Measurements from ENCODE around the gene CNIH3.
"Not testable (repeated sequence)": the region's sequence is repeated elsewhere in the genome, so short reads cannot be mapped to it uniquely, and the experiment has no call there.

CNIH3 gene

GRCh38 chr1:224644553-224645154 is 28.5 kb downstream of the CNIH3 start:
- DNase-seq = peak; percentile 2

GRCh38 chr1:224647449-224647848 is 31.3 kb downstream of the CNIH3 start:
- DNase-seq = no peak

- no peak for DNase-seq
These were observed 34.2 kb downstream of the CNIH3 start for GRCh38 chr1:224650290-224650689.

- no peak for DNase-seq
These were observed 35.1 kb downstream of the CNIH3 start for GRCh38 chr1:224651188-224651587.

- no peak for DNase-seq
These were observed 40.3 kb downstream of the CNIH3 start for GRCh38 chr1:224656392-224656791.

- DNase-seq = no peak
These were observed 44.0 kb downstream of the CNIH3 start for GRCh38 chr1:224660074-224660473.

GRCh38 chr1:224662870-224663269 is 46.8 kb downstream of the CNIH3 start:
- no peak for DNase-seq

- DNase-seq = no peak
These were observed 48.9 kb downstream of the CNIH3 start for GRCh38 chr1:224665016-224665415.

GRCh38 chr1:224666078-224666477 is 50.0 kb downstream of the CNIH3 start:
- DNase-seq = no peak

GRCh38 chr1:224666913-224667312 is 50.8 kb downstream of the CNIH3 start:
- no peak for DNase-seq

- DNase-seq = no peak
These were observed 52.9 kb downstream of the CNIH3 start for GRCh38 chr1:224668984-224669383.

- DNase-seq = no peak
These were observed 53.3 kb downstream of the CNIH3 start for GRCh38 chr1:224669403-224669802.

GRCh38 chr1:224670506-224670905 is 54.4 kb downstream of the CNIH3 start:
- no peak for DNase-seq

- no peak for DNase-seq
These were observed 55.0 kb downstream of the CNIH3 start for GRCh38 chr1:224671076-224671475.

- DNase-seq = no peak
These were observed 57.0 kb downstream of the CNIH3 start for GRCh38 chr1:224673141-224673540.

GRCh38 chr1:224675590-224675989 is 59.5 kb downstream of the CNIH3 start:
- DNase-seq = no peak

GRCh38 chr1:224676551-224676950 is 60.4 kb downstream of the CNIH3 start:
- no peak for DNase-seq

GRCh38 chr1:224678168-224678567 is 62.1 kb downstream of the CNIH3 start:
- DNase-seq = no peak

- no peak for DNase-seq
These were observed 63.5 kb downstream of the CNIH3 start for GRCh38 chr1:224679606-224680005.

- no peak for DNase-seq
These were observed 65.7 kb downstream of the CNIH3 start for GRCh38 chr1:224681816-224682215.

- DNase-seq = peak; percentile 3
These were observed 67.8 kb downstream of the CNIH3 start for GRCh38 chr1:224683936-224684335.

GRCh38 chr1:224684979-224685425 is 68.9 kb downstream of the CNIH3 start:
- DNase-seq = no peak

GRCh38 chr1:224686140-224686539 is 70.0 kb downstream of the CNIH3 start:
- DNase-seq = not testable (repeated sequence)

GRCh38 chr1:224687465-224687864 is 71.3 kb downstream of the CNIH3 start:
- DNase-seq = no peak

GRCh38 chr1:224689374-224689773 is 73.3 kb downstream of the CNIH3 start:
- no peak for DNase-seq

Data from NCI-H748 treated with DMSO at 0.1 percent for 48 hours (cell line).